OCI-LY7 (cell line): Measurements from ENCODE around the gene VWC2L.

Source experiments
- EZH2phosphoT487 ChIP-seq: fragments of 200-600 bp; sonication (generic); IDR thresholded peaks from 2 replicates; pipeline ENCODE4 v1.6.1; 2018; ENCODE audit warnings: low read depth, borderline replicate concordance, mild to moderate bottlenecking, mixed run types, antibody characterized with exemption, low read length, moderate library complexity, mixed read lengths
- TF ChIP-seq, protein P1 (sequence below): fragments of 200-600 bp; sonication (generic); conservative IDR thresholded peaks from 2 replicates; pipeline ENCODE4 v1.5.1; 2014; ENCODE audit warnings: mild to moderate bottlenecking, antibody characterized with exemption, low read length, moderate library complexity, mixed read lengths

DNA sequence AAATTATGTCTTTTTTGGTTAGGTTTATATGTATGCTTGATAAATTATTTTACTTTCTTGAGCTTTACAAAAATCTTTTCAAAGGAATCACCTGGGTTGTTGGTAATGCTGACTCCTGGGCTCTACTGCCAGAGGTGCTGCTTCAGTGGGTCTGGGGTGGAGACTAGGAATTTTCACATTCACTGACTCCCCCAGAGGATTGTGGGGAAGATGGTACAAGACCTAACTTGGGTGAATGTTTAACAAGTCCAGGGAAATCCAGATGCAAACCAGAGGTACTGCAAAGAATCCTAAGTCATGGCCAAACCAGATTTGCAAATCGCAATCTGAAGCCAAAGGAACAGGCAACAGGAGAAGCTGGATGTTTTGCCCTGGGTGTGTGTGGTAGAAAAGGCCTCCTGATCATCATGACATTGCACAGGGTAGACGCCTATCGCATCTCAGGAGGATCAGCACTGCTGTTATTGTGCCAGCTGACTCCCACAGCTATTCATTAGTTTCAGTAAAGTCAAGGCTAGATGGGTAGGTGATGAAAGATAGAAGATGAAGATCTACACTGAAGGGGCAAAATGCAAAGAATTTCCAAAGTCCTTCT, 213.4 kb downstream of the VWC2L start:
- TF ChIP-seq, protein P1, sequence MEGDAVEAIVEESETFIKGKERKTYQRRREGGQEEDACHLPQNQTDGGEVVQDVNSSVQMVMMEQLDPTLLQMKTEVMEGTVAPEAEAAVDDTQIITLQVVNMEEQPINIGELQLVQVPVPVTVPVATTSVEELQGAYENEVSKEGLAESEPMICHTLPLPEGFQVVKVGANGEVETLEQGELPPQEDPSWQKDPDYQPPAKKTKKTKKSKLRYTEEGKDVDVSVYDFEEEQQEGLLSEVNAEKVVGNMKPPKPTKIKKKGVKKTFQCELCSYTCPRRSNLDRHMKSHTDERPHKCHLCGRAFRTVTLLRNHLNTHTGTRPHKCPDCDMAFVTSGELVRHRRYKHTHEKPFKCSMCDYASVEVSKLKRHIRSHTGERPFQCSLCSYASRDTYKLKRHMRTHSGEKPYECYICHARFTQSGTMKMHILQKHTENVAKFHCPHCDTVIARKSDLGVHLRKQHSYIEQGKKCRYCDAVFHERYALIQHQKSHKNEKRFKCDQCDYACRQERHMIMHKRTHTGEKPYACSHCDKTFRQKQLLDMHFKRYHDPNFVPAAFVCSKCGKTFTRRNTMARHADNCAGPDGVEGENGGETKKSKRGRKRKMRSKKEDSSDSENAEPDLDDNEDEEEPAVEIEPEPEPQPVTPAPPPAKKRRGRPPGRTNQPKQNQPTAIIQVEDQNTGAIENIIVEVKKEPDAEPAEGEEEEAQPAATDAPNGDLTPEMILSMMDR: no peak
- TF ChIP-seq EZH2phosphoT487: no peak
